ENCODE measurements around the gene PIK3C2G. TPM values are rescaled to one million over a fixed set of nuclear protein-coding genes. Genes with fewer than 3 reads are reported as not detected.

The PIK3C2G gene
- polyA plus RNA-seq, 1 donor from 2014 or later: not detected

DNA sequence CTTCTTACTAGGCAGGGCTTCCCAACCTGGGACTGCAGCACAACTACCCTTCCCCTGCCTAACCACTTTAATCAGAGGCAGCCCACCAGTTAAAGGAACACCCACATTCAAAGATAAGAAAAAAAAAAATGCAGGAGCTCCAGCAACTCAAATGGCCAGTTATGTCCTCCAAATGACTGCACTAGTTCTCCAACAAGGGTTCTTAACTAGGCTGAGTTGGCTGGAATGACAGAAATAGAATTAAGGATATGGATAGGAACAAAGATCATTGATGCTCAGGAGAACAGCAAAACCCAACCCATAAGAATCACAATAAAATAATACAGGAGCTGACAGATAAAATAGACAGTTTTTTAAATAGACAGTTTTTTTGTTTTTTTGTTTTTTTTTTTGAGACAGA is 322.3 kb downstream of the PIK3C2G start:
- no peak overlapping the region for H3K27ac Mint-ChIP-seq
- H3K4me3 Mint-ChIP-seq: no peak overlapping the region
- H3K4me1 Mint-ChIP-seq: no peaks in the 10 kb centered on the region
- no peaks in the 10 kb centered on the region for H3K27me3 Mint-ChIP-seq
- H3K9me3 Mint-ChIP-seq: peaks cover 3 to 21% (median 13%) of the 10 kb centered on the region in 3 donors
- H3K36me3 Mint-ChIP-seq: no peaks in the 10 kb centered on the region

DNA sequence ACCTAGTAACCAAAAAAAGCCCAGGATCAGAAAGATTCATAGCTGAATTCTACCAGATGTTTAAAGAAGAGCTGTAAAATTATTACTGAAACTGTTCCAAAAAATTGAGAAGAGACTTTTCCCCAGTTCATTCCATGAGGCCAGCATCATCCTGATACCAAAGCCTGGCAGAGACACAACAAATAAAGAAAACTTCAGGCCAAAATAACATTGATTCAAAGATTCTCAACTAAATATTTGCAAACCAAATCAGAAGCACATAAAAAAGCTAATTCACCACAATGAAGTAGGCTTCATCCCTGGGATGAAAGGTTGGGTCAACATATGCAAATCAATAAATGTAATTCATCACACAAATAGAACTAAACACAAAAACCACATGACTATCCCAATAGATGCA is 325.3 kb downstream of the PIK3C2G start:
- Mint-ChIP-seq H3K27me3 (no peaks in the 10 kb centered on the region), H3K4me3 (no peak overlapping the region), H3K4me1 (no peaks in the 10 kb centered on the region)

DNA sequence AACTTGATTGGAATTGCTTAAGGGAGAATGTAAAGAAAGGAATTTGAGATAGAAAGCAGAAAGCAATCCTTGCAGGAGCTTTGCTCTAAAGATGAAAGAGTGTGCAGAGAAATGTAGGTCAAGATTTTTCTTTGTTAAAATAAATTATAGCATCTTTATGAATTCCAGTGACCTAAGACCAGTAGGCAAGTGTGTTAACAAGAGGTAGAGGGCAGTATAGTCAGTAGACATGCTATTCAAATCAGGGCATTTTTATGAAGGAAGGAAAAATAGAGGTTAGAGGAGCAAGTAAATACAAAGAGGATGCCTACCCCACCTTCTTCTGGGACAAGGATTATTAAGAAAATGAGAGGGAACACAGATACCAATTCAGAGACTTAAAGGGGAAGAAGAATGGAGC is 328.0 kb downstream of the PIK3C2G start:
- H3K4me1 Mint-ChIP-seq: no peaks in the 10 kb centered on the region

More for the DNA sequence above, 325.3 kb downstream of the PIK3C2G start:
- Mint-ChIP-seq H3K36me3 (no peaks in the 10 kb centered on the region), H3K27ac (no peak overlapping the region), H3K9me3 (peaks cover 3 to 23% (median 9%) of the 10 kb centered on the region in 3 donors)

DNA sequence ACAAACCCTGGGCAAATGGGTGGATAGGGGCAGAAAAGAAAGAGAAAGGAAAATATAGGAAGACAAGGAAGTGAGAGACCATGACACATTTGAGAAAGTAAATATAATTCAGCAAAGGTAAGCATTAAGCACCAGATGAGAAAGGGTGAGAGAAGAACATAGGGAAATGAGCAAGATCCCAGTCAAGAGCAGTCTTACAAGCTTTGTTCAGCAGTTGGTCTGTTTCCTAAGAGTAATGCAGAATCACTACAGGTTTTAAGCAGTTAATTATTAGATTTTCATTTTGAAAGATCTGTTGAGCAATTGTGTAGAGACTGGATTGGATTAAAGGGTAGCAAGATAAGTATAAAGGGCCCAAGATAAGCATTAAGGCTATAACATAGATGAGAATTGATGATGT is 330.2 kb downstream of the PIK3C2G start:
- no peak overlapping the region for H3K4me3 Mint-ChIP-seq
- H3K36me3 Mint-ChIP-seq: peaks cover 2% of the 10 kb centered on the region
- peaks cover 0 to 14% (median 3%) of the 10 kb centered on the region in 3 donors for H3K9me3 Mint-ChIP-seq
- no peaks in the 10 kb centered on the region for H3K27me3 Mint-ChIP-seq
- H3K4me1 Mint-ChIP-seq: no peaks in the 10 kb centered on the region
- no peak overlapping the region for H3K27ac Mint-ChIP-seq

More for the DNA sequence above, 328.0 kb downstream of the PIK3C2G start:
- peaks cover 3 to 23% (median 7%) of the 10 kb centered on the region in 3 donors for H3K9me3 Mint-ChIP-seq
- H3K4me3 Mint-ChIP-seq: no peak overlapping the region
- H3K36me3 Mint-ChIP-seq: no peaks in the 10 kb centered on the region
- H3K27me3 Mint-ChIP-seq: no peaks in the 10 kb centered on the region
- H3K27ac Mint-ChIP-seq: no peak overlapping the region

DNA sequence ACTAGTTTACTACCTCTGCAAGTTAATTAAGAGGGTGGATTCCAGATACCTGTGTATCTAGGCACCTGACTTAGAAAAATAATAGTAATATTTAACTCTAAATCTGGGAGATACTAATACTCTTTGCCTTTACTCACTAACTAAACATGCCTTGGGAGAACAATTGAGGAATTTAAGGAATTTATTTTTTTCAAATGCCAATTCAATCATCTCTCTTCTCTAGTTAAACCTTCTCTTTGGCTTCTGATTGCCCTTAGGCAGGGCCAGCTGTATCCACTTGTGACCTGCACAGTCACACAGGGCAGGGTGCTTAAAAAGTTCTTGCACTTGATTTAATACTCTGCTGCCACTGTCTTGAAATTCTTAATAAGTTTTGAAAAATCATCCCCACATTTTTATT is 334.1 kb downstream of the PIK3C2G start:
- Mint-ChIP-seq H3K4me3 (no peak overlapping the region), H3K9me3 (peaks cover 0 to 4% (median 0%) of the 10 kb centered on the region in 3 donors), H3K27me3 (no peaks in the 10 kb centered on the region), H3K27ac (no peak overlapping the region), H3K36me3 (peaks cover 2% of the 10 kb centered on the region), H3K4me1 (no peaks in the 10 kb centered on the region)

DNA sequence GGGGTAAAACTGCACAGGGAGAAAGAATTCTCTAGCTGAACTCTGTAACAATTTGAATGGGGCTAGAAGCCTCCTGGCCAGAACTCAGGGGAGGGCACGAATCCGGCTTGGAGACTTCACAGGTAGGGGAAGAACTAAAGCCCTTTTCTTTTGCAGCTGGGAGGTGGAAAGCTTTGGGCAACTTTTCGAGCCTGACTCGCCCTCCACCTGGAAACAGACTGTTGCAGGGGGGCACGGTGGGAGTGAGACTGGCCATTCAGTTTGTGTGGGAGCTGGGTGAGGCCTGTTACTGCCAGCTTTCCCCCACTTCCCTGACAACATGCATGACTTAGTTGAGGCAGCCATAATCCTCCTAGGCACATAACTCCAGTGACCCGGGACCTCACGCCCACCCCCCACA is 340.6 kb downstream of the PIK3C2G start:
- Mint-ChIP-seq H3K27me3 (no peaks in the 10 kb centered on the region), H3K4me3 (no peak overlapping the region), H3K27ac (no peak overlapping the region), H3K9me3 (peaks cover 0 to 12% (median 4%) of the 10 kb centered on the region in 3 donors), H3K4me1 (no peaks in the 10 kb centered on the region), H3K36me3 (no peaks in the 10 kb centered on the region)

DNA sequence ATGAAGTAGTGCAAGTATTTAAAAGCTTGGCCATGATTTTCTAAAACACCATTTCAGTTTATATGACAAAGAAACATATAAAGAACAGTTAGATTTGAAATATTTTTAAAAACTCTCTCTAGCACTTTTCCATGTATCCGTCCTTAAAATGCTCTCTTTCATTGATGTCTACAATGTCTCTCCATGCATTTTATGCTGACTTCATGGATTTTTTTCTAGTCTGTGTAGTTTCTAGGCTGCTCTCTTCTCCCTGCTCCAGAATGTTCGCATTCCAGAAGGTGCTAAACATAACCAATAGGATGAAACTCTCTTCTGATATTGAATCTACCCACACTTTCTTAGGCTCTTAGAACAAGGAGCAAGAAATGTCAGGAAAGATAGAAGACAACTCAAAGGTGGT is 351.7 kb downstream of the PIK3C2G start:
- H3K27ac Mint-ChIP-seq: no peak overlapping the region
- H3K4me1 Mint-ChIP-seq: no peaks in the 10 kb centered on the region
- no peaks in the 10 kb centered on the region for H3K27me3 Mint-ChIP-seq
- H3K36me3 Mint-ChIP-seq: no peaks in the 10 kb centered on the region
- H3K4me3 Mint-ChIP-seq: no peak overlapping the region
- peaks cover 0 to 11% (median 2%) of the 10 kb centered on the region in 3 donors for H3K9me3 Mint-ChIP-seq

DNA sequence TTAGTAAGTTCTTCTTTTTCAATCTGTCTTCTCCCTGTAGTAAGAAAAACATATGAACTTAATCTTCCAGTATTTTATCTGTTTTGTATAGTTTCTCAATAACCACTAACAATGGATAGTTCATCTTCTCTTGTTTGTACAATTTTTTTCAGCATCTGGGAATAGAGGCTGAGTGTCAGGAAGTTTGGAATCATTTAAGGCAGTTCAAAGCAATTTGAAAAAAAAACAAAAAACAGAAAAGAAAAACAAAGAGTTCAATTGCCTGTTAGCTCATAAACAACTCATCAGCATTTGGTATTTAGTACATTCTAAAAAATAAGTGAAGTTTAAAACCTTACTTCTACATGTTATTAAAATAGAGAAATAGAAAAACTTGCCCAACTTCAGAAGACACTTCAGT is 359.7 kb downstream of the PIK3C2G start:
- H3K36me3 Mint-ChIP-seq: peaks cover 2% of the 10 kb centered on the region
- no peak overlapping the region for H3K27ac Mint-ChIP-seq
- no peak overlapping the region for H3K4me3 Mint-ChIP-seq
- H3K27me3 Mint-ChIP-seq: no peaks in the 10 kb centered on the region
- H3K9me3 Mint-ChIP-seq: peaks cover 0 to 27% (median 2%) of the 10 kb centered on the region in 3 donors
- no peaks in the 10 kb centered on the region for H3K4me1 Mint-ChIP-seq

DNA sequence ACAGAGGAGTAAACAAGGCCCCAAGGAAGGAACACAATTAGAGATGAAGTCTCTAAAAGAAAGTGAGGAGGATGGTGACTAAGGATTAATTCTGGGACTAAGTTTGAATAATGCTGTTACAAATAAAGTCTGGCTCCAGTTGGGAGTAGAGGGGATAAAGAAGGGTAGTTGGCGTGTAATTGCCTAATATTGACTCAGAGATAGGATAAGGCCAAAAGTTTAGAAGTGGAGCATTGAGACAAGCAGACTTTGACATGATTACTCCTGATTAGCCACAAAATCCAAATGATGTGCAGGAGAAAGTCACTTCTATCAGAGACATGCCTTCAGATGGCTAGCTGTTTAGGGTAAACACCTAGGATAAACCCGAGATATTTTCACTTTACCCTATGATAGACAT is 368.1 kb downstream of the PIK3C2G start:
- no peak overlapping the region for H3K4me3 Mint-ChIP-seq
- no peaks in the 10 kb centered on the region for H3K27me3 Mint-ChIP-seq
- no peak overlapping the region for H3K27ac Mint-ChIP-seq
- H3K9me3 Mint-ChIP-seq: peaks cover 0 to 25% (median 13%) of the 10 kb centered on the region in 3 donors
- H3K4me1 Mint-ChIP-seq: no peaks in the 10 kb centered on the region
- H3K36me3 Mint-ChIP-seq: peaks cover 2% of the 10 kb centered on the region

DNA sequence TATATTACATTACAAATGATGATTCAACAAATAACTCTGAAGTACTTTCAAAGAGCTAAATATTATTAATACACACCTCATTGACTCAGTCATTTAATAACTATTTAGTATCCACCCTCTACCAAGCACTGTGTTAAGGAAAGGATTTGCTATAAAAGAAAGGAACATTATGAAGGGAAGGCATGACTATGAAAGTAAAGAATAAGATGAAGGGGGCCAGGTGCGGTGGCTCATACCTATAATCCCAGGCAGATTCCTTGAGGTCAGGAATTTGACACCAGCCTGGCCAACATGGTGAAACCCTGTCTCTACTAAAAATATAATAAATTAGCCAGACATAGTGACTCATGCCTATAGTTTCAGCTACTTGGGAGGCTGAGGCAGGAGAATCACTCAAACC is 368.6 kb downstream of the PIK3C2G start:
- H3K4me3 Mint-ChIP-seq: no peak overlapping the region
- no peak overlapping the region for H3K27ac Mint-ChIP-seq
- peaks cover 3% of the 10 kb centered on the region for H3K36me3 Mint-ChIP-seq
- H3K27me3 Mint-ChIP-seq: no peaks in the 10 kb centered on the region
- no peaks in the 10 kb centered on the region for H3K4me1 Mint-ChIP-seq
- peaks cover 2 to 29% (median 13%) of the 10 kb centered on the region in 3 donors for H3K9me3 Mint-ChIP-seq

DNA sequence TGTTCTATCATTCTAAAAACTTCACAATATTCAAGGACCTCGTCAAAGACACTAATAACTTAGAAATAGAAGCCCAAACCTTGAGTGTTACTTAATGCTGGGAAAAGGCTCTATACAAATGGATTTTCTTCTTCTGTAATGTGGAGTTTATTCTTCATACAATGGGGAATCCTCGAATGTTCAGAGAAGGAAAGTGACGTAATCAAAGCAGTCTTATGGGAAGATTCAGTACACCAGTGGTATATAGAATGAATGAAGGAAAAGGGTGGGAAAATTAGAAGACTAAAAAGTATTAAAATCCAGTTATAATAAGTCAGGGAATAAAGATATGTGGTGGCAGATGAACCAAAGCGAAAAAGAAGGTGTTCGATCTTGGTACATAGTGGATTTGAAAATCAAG is 370.0 kb downstream of the PIK3C2G start:
- H3K27me3 Mint-ChIP-seq: no peaks in the 10 kb centered on the region
- H3K4me3 Mint-ChIP-seq: no peak overlapping the region
- peaks cover 2% of the 10 kb centered on the region for H3K36me3 Mint-ChIP-seq
- H3K27ac Mint-ChIP-seq: no peak overlapping the region
- H3K4me1 Mint-ChIP-seq: no peaks in the 10 kb centered on the region
- H3K9me3 Mint-ChIP-seq: peaks cover 4 to 31% (median 13%) of the 10 kb centered on the region in 3 donors

DNA sequence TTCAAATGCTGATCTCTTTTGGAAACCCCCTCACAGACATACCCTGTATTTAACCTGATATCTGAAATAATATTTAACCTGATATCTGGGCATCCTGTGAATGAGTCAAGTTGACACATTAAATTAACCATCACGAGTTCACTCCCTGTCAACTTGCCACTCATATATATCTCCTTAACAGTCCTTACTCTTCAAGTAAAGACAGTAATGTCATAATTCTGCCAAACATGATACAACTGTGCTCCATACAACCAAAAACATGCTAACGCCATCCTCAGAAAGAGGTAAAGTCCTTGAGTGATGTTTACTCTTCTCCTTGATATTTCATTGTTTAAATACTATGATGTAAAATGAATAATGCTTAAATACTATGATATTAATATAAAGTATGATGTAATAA is 371.5 kb downstream of the PIK3C2G start:
- Mint-ChIP-seq H3K36me3 (peaks cover 2% of the 10 kb centered on the region), H3K27ac (no peak overlapping the region), H3K4me3 (no peak overlapping the region), H3K9me3 (peaks cover 4 to 20% (median 8%) of the 10 kb centered on the region in 3 donors), H3K4me1 (no peaks in the 10 kb centered on the region), H3K27me3 (no peaks in the 10 kb centered on the region)

DNA sequence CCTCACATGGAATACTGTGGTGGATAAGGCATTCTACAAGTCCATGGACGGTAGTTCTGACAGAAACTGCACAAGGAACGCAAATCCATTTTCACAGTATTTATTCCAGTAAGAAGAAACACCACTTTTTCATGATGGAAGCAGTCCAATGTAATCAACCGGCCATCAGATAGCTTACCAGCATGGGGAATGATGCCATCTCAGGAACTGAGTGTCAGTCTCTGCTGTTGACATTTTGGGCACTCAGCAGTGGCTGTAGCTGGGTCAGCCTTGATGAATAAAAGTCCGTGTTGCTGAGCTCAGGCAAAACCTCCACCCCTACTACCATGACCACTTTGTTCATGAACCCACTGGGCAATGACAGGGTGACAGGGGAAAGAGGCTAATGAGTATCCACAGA is 373.1 kb downstream of the PIK3C2G start:
- H3K27me3 Mint-ChIP-seq: no peaks in the 10 kb centered on the region
- H3K9me3 Mint-ChIP-seq: peaks cover 7 to 17% (median 8%) of the 10 kb centered on the region in 3 donors
- H3K4me3 Mint-ChIP-seq: no peak overlapping the region
- no peaks in the 10 kb centered on the region for H3K4me1 Mint-ChIP-seq
- H3K27ac Mint-ChIP-seq: no peak overlapping the region
- H3K36me3 Mint-ChIP-seq: peaks cover 2% of the 10 kb centered on the region

DNA sequence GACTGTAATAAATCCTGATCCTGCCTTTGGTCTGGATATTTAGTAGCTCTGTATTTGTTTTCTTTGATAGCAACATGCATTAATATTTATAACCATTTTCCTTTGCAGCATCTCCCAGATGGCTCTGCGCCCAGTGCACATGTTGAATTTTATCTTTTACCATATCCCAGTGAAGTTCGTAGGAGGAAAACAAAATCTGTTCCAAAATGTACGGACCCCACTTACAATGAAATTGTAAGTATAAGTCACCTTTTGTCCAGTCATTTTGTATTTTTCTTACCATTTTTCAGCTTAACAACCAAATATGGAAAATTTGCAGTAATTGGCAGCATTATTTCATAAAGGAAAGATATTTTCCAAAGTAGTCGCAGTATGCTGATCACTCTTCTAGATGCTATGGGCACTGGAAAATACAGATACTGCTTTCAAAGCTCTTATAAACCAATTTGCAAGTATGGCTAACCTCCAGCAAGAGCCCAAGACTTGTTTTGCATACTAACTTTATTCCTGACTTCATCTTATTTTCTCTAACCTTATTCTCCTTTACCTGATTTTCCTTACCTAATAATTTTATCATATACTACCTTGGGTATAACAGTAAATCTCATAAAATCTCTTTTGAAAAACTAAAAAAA is 379.1 kb downstream of the PIK3C2G start:
- no peak overlapping the region for H3K27ac Mint-ChIP-seq
- H3K9me3 Mint-ChIP-seq: peaks cover 3 to 8% (median 4%) of the 10 kb centered on the region in 3 donors
- H3K27me3 Mint-ChIP-seq: no peaks in the 10 kb centered on the region
- H3K4me3 Mint-ChIP-seq: no peak overlapping the region
- H3K36me3 Mint-ChIP-seq: no peaks in the 10 kb centered on the region
- no peaks in the 10 kb centered on the region for H3K4me1 Mint-ChIP-seq

DNA sequence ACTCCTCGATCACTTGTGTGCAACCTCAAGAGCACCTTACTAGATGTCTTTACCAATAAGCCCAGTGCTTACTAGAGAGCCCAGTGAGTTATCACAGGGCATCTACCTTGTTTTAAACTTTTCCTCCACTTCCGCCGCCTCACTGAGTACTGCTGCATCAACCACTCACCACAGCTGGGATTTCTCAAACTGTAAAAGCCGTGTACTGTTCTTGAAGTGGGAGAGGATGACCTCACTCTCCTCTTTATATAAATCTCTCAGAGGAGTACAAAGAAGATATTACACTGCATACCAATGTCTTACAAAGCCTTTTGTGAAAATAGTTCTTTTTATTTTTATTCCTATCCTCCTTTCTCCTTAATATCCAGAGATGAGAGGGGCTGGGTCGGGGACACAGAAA is 382.4 kb downstream of the PIK3C2G start:
- Mint-ChIP-seq H3K27ac (no peak overlapping the region), H3K4me1 (no peaks in the 10 kb centered on the region), H3K36me3 (no peaks in the 10 kb centered on the region), H3K27me3 (no peaks in the 10 kb centered on the region), H3K4me3 (no peak overlapping the region), H3K9me3 (peaks cover 3 to 9% (median 4%) of the 10 kb centered on the region in 3 donors)

DNA sequence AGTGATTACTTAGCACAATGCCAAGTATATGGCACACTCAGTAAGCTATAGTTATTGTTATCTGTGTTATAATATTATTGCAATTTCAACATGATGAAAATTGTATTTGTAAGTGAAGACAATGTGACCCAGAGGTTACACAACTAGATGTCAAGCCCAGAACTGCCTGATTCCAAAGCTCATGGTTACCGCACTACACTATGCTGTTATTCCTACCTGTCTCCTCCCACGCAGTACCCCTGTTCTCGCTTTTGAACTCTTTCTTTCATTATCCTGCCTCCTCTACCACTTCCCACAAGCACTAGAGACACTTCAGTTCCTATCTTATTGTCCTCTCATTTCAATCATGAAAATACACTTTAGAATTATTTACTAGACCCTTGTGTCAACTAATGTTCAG is 383.2 kb downstream of the PIK3C2G start:
- H3K4me1 Mint-ChIP-seq: no peaks in the 10 kb centered on the region
- H3K27ac Mint-ChIP-seq: no peak overlapping the region
- H3K27me3 Mint-ChIP-seq: no peaks in the 10 kb centered on the region
- H3K4me3 Mint-ChIP-seq: no peak overlapping the region
- no peaks in the 10 kb centered on the region for H3K36me3 Mint-ChIP-seq
- peaks cover 3 to 9% (median 7%) of the 10 kb centered on the region in 3 donors for H3K9me3 Mint-ChIP-seq
